PFSK-1 (cell line): Measurements from ENCODE around the gene PTCH1.

ENCODE experiments used
- FOXP2 ChIP-seq: optimal IDR thresholded peaks from 2 replicates; pipeline ENCODE3; 2011; ENCODE audit warnings: borderline replicate concordance, control low read depth, inconsistent platforms; ENCODE audit not compliant: insufficient read depth; ENCODE audit errors: extremely low read length, extremely low read depth
- POLR2AphosphoS5 ChIP-seq: IDR thresholded peaks from 2 replicates; pipeline ENCODE4 v1.6.1; 2012; ENCODE audit warnings: low read depth, mild to moderate bottlenecking, control low read depth, low read length, moderate library complexity
- TAF1 ChIP-seq: IDR thresholded peaks from 2 replicates; pipeline ENCODE4 v1.6.1; 2012; ENCODE audit warnings: low read length, control low read depth, borderline replicate concordance; ENCODE audit not compliant: insufficient read depth

DNA sequence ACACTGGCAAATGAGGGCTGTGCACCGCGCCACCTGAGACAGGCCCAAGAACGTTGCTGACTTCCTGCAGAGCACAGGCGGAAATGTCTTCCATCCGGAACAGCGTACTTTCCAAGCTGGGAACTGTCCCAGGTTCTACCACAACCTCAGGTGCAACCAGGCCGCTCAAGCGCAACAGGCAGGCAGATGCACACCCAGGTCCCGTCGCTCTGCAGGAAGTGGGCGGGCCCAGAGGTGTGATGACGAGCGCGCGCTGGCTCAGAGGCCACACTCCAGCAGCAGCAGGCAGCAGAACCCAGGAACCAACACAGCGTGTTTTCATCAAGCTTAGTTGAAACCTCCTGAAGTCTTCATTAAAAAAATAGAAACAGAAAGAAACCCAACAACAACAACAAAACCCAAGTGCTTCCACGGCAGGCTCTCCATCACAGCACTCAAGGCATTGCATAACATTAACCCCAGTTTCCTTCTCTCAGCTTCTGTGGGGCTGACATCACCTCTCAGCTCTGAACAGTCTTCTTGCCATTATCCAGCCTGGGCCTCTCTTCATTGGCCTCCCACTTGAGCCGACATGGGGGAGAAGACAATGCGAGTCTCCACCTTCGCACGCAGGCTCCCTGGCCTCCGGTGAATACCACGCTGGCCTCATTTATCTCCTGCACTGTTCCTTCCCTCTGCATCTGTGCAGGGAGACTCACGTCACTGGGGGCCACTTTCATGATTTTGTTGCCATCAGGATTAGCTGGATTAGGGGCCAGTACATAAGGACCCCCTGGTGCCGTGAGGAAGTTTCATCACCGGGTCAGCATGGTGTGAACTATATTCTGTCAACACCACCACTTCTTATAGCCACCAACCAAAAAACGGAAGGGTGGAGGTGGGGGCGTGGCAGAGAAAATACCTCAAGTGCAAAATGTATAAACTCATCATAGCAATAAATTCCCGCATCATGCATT is 22.1 kb downstream of the PTCH1 start:
- no peak for TF ChIP-seq TAF1
- TF ChIP-seq FOXP2: no peak
- no peak for TF ChIP-seq POLR2AphosphoS5
